Stomach (tissue), 4 donors: Measurements from ENCODE around the gene POLR3E.

Source experiments
- CTCF ChIP-seq, 7 experiments: fragments of 450-650 bp in 4 of 7; fragments of 200-600 bp in 3 of 7; sonication (generic) in 3 of 7; IDR thresholded peaks; one replicate each; pipeline ENCODE4 v1.5.1; 2016 to 2019; ENCODE audit warnings: antibody characterized with exemption in 7 of 7, control low read depth in 2 of 7, mild to moderate bottlenecking in 1 of 7
- EP300 ChIP-seq: sonication (generic); formaldehyde crosslinking; IDR thresholded peaks from one replicate; pipeline ENCODE4 v1.6.1; 2017; ENCODE audit warnings: antibody characterized with exemption
- POLR2A ChIP-seq, 4 donors: fragments of 450-650 bp; IDR thresholded peaks; one replicate each; pipeline ENCODE4 v1.6.1; 2016; ENCODE audit warnings: antibody characterized with exemption in 4 of 4, control low read depth in 2 of 4, mild to moderate bottlenecking in 1 of 4, moderate library complexity in 1 of 4
- POLR2AphosphoS5 ChIP-seq, 3 donors: sonication (generic); formaldehyde crosslinking; IDR thresholded peaks; one replicate each; pipeline ENCODE4 v1.6.1; 2016; ENCODE audit warnings: antibody characterized with exemption in 3 of 3

GRCh38 chr16:22318690-22319358 lies 21.6 kb downstream of the POLR3E start:
- no peak for TF ChIP-seq EP300
- TF ChIP-seq POLR2A (IDR thresholded peaks at IDR 0.05), result no peak
- TF ChIP-seq CTCF (IDR thresholded peaks at IDR 0.05), result peak in 4 of 7 experiments; percentile 34 to 55 (median 42)
- no peak for TF ChIP-seq POLR2AphosphoS5 (IDR thresholded peaks at IDR 0.05)
